ENCODE results near the gene TTBK2.

The TTBK2 gene

DNA sequence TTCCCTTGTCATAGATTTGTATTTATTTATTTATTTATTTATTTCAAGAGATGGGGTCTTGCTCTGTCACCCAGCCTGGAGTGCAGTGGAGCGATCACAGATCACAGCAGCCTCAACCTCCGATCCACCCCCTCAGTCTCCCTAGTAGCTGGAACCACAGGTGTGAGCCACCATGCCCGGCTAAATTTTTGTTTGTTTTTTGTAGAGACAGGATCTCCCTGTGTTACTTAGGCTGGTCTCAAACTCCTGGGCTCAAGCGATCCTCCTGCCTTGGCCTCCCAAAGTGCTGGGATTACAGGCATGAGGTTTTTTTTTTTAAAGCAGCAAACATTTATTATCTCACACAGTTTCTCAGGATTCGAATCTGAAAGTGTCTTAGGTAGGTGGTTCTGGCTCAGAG, 2.5 kb downstream of the TTBK2 start:
- H3K79me2 ChIP-seq (ENCODE audit: low read length), result peaks cover 2% of the 10 kb centered on the region; the same call in 1 of the 2 replicates
- H3K36me3 ChIP-seq (replicated peaks; ENCODE audit: insufficient read depth, low read length), result no peaks in the 10 kb centered on the region
- no peak overlapping the region for H3K9ac ChIP-seq (ENCODE audit: low read length)
- no peaks in the 10 kb centered on the region for H4K20me1 ChIP-seq (ENCODE audit: insufficient read depth, low read length)
- no peaks in the 10 kb centered on the region for H3K9me3 ChIP-seq (replicated peaks; ENCODE audit: insufficient read depth, low read length)
- peaks cover 15% of the 10 kb centered on the region for H3K4me1 ChIP-seq (ENCODE audit: low read length)
- H3K27me3 ChIP-seq (replicated peaks; ENCODE audit: insufficient read depth, low read length), result no peaks in the 10 kb centered on the region
- no peak overlapping the region for H3K4me2 ChIP-seq (ENCODE audit: low read depth, low read length)
- H3K9me2 ChIP-seq (replicated peaks; ENCODE audit: insufficient read depth, low read length), result no peaks in the 10 kb centered on the region
- H2AFZ ChIP-seq (ENCODE audit: low read length), result no peak overlapping the region
- H3K4me3 ChIP-seq (ENCODE audit: low read length), result no peak overlapping the region
- peak; percentile 14 for DNase-seq
- H3K27ac ChIP-seq (ENCODE audit: low read length), result no peak overlapping the region
- TF ChIP-seq EZH2phosphoT487 (IDR thresholded peaks at IDR 0.05; ENCODE audit: low read length) (no peak), EZH2 (optimal IDR thresholded peaks at IDR 0.05; ENCODE audit: low read depth, low read length) (no peak)
- TF ChIP-seq, protein P1, sequence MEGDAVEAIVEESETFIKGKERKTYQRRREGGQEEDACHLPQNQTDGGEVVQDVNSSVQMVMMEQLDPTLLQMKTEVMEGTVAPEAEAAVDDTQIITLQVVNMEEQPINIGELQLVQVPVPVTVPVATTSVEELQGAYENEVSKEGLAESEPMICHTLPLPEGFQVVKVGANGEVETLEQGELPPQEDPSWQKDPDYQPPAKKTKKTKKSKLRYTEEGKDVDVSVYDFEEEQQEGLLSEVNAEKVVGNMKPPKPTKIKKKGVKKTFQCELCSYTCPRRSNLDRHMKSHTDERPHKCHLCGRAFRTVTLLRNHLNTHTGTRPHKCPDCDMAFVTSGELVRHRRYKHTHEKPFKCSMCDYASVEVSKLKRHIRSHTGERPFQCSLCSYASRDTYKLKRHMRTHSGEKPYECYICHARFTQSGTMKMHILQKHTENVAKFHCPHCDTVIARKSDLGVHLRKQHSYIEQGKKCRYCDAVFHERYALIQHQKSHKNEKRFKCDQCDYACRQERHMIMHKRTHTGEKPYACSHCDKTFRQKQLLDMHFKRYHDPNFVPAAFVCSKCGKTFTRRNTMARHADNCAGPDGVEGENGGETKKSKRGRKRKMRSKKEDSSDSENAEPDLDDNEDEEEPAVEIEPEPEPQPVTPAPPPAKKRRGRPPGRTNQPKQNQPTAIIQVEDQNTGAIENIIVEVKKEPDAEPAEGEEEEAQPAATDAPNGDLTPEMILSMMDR (IDR thresholded peaks at IDR 0.05; ENCODE audit: low read length), result no peak
- H3F3A ChIP-seq (ENCODE audit: insufficient read depth, low read length), result peaks cover 5% of the 10 kb centered on the region; the same call in 1 of the 2 replicates

DNA sequence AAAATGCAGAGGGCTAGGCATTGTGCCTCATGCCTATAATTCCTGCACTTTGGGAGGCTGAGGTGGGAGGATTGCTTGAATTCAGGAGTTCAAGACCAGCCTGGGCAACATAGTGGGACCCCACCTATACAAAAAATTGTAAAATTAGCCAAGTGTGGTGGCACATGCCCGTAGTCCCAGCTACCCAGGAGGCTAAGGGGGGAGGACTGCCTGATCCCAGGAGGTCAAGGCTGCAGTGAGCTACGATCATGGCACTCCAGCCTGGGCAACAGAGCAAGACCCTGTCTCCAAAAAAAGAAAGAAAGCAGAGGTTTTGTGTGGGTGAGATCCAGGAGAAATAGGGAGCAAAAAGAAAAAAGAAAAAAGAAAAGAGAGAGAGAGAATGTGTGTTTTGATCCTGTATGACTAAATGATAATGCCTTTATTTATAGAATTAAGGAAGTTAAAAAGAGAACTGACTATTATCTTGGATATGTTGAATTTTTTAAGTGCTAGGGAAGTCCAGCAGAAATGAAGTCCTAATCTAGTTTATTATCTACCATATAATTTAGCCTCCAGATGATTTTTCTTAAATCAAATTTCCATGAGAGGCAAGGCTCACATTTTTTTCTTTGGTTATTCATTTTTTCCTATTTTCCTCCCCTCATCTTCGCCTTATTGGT, 4.8 kb downstream of the TTBK2 start:
- H3K79me2 ChIP-seq (ENCODE audit: low read length), result peaks cover 5% of the 10 kb centered on the region; the same call in 1 of the 2 replicates

DNA sequence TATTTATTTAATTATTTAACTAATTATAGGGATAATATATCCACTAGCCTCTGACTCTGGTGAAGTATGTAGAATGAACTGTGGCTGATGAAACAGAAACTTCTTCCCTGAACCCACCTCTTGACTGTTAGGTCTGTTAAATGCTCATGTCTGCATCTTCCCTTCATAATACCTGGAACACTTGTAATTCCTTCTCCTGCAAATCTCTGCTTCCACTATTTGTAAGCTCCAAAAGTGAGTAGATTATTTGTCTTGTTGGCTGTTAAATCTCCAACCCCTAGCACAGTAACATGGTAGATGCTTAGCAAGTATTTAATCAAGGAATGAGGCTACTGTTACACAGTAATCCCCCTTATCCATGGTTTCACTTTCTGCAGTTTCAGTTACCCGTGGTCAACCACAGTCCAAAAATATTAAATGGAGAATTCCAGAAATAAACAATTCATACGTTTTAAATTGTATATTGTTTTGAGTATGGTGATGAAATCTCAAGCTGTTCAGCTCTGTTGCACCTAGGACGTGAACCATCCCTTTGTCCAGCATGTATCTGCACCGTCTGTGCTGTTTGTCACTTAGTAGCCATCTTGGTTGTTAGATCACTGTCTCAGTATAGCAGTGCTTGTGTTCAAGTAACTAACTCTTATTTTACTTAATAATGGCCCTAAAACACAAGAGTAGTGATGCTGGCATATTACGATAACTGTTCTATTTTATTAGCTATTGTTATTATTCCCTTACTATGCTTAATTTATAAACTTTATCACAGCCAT, 5.7 kb downstream of the TTBK2 start:
- H3K9me3 ChIP-seq (replicated peaks; ENCODE audit: insufficient read depth, low read length), result no peaks in the 10 kb centered on the region
- TF ChIP-seq, protein P1 (IDR thresholded peaks at IDR 0.05; ENCODE audit: low read length), result no peak
- TF ChIP-seq EZH2phosphoT487 (IDR thresholded peaks at IDR 0.05; ENCODE audit: low read length), result no peak
- TF ChIP-seq EZH2 (optimal IDR thresholded peaks at IDR 0.05; ENCODE audit: low read depth, low read length), result no peak
- peaks cover 5% of the 10 kb centered on the region; the same call in 1 of the 2 replicates for H3K79me2 ChIP-seq (ENCODE audit: low read length)
- no peak overlapping the region for H3K27ac ChIP-seq (ENCODE audit: low read length)
- H3K4me1 ChIP-seq (ENCODE audit: low read length), result peaks cover 15% of the 10 kb centered on the region
- H3K9ac ChIP-seq (ENCODE audit: low read length), result no peak overlapping the region
- H2AFZ ChIP-seq (ENCODE audit: low read length), result no peak overlapping the region
- H3F3A ChIP-seq (ENCODE audit: insufficient read depth, low read length), result peaks cover 4% of the 10 kb centered on the region; the same call in 1 of the 2 replicates
- H3K9me2 ChIP-seq (replicated peaks; ENCODE audit: insufficient read depth, low read length), result no peaks in the 10 kb centered on the region
- no peak overlapping the region for H3K4me2 ChIP-seq (ENCODE audit: low read depth, low read length)
- H3K27me3 ChIP-seq (replicated peaks; ENCODE audit: insufficient read depth, low read length), result no peaks in the 10 kb centered on the region
- H4K20me1 ChIP-seq (ENCODE audit: insufficient read depth, low read length), result no peaks in the 10 kb centered on the region
- H3K36me3 ChIP-seq (replicated peaks; ENCODE audit: insufficient read depth, low read length), result no peaks in the 10 kb centered on the region
- no peak for DNase-seq
- no peak overlapping the region for H3K4me3 ChIP-seq (ENCODE audit: low read length)

More for the DNA sequence above, 4.8 kb downstream of the TTBK2 start:
- H3K9ac ChIP-seq (ENCODE audit: low read length), result no peak overlapping the region
- H3K27ac ChIP-seq (ENCODE audit: low read length), result no peak overlapping the region
- DNase-seq, result no peak
- H4K20me1 ChIP-seq (ENCODE audit: insufficient read depth, low read length), result no peaks in the 10 kb centered on the region
- H3K9me2 ChIP-seq (replicated peaks; ENCODE audit: insufficient read depth, low read length), result no peaks in the 10 kb centered on the region
- peaks cover 15% of the 10 kb centered on the region for H3K4me1 ChIP-seq (ENCODE audit: low read length)
- H3K27me3 ChIP-seq (replicated peaks; ENCODE audit: insufficient read depth, low read length), result no peaks in the 10 kb centered on the region
- H3F3A ChIP-seq (ENCODE audit: insufficient read depth, low read length), result peaks cover 5% of the 10 kb centered on the region; the same call in 1 of the 2 replicates
- H3K9me3 ChIP-seq (replicated peaks; ENCODE audit: insufficient read depth, low read length), result no peaks in the 10 kb centered on the region
- H3K4me3 ChIP-seq (ENCODE audit: low read length), result no peak overlapping the region
- TF ChIP-seq EZH2 (optimal IDR thresholded peaks at IDR 0.05; ENCODE audit: low read depth, low read length) (no peak), EZH2phosphoT487 (IDR thresholded peaks at IDR 0.05; ENCODE audit: low read length) (no peak)
- TF ChIP-seq, protein P1 (IDR thresholded peaks at IDR 0.05; ENCODE audit: low read length), result no peak
- no peak overlapping the region for H3K4me2 ChIP-seq (ENCODE audit: low read depth, low read length)
- no peak overlapping the region for H2AFZ ChIP-seq (ENCODE audit: low read length)
- H3K36me3 ChIP-seq (replicated peaks; ENCODE audit: insufficient read depth, low read length), result no peaks in the 10 kb centered on the region

Data from MM.1S (cell line).